ENCODE data around the gene AGPAT4.

The AGPAT4 gene

GRCh38 chr6:161281092-161281491 lies 7.2 kb upstream of the AGPAT4 start:
- no peak for DNase-seq (ENCODE audit: low spot score)

DNA sequence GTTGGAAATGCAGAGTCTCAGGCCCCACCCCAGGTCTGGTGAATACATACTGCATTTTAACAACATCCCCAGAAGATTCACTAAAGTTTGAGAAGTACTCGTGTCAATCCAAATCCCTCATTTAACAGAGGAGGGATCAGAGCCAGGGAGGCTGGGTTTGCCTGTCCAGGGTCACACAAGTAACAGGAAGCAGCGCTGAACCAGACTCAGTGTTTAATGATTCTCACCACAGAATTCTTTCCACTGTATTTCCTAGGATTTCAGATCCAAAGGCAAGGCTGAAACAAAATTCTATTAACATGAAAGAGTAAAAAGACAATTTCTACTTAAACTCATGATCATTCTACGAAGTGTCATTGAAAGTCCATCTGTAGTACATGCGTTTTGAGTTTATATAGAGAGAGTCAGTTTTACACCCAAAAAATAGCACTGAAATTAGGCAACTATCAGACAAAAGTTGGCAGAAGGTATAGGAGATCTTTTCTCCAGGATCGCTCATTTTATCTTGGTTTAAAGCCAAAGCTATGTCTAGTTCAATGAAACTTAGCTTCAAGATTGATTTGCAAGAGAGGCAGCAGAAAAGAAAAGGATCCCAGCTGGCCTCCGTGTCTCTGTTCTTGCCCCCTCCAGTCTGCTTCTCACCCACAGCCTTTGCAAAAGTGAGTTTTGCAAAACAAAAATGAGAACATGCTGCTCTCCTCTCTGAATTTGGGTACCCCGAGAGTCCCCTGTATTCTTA lies 6.0 kb upstream of the AGPAT4 start:
- DNase-seq (ENCODE audit: low spot score) = no peak

DNA sequence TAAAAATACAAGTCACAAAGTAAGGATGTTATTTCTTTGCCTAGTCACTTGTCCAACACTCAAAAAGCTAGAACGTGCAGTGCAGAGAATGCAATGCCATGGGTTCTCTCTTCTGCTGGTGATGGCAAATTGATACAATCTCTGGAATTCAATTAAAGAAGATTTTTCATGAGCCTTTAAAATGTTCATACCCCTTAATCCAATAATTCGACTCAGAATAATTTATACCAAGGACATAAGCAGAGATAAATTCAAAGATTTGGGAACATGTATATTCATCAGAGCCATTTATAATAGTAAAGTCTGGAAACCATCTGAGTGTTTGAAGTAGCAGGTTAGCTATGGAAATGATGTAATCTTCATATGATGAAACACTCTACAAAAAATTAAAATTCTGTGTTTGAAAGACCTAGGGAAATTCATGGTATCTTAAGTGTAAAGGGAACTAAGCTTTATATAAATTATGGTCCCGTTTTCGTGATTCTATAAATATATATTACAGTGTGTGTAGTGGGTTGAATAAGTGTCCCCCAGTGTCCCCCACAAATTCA lies 2.8 kb upstream of the AGPAT4 start:
- DNase-seq (ENCODE audit: low spot score) = no peak

DNA sequence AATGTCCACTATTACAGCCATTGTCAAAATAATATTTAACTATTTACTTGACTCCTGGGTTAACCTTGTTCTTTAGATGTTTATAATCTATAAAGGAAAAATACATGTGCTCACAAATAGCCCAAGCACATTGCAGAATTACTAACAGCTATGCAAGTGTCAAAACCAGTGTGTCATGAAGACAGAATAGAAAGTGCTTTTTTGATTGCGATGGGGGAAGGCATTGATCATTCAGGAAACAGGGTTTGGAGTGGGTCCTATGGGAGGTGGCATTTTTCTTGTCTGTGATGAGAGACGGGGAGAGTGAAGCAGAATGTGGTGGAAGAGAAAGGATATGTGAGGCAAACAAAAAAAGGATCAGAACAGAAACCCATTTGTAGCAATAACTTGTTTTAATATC lies 1.0 kb upstream of the AGPAT4 start:
- no peak for DNase-seq (ENCODE audit: low spot score)

- DNase-seq (ENCODE audit: low spot score) = no peak
Observed at GRCh38 chr6:161274488-161274858, 612 bp upstream of the AGPAT4 start.

DNA sequence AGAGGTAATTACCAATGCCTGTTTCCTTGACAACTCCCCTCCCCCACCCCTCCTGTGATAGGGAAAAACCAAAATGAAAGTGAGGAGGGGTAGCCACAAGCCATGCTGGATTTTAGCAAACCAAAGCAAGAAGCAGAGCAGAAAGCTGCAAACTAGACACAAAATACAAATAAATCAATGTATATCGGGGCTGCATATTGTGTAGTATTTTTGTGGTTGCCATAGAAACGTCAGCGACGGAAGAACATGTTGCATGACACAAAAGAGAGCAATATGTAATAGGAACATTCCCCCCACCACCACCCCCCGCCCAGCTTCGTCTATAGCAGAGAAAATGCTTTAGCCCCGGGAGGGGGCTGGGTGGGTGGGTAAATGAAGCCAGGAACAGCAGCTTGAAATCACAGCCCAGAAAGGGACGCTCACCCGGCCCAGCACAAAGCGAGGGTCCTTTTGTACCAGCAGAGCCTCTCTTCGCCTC lies 548 bp downstream of the AGPAT4 start:
- DNase-seq (ENCODE audit: low spot score) = peak; percentile 30

DNA sequence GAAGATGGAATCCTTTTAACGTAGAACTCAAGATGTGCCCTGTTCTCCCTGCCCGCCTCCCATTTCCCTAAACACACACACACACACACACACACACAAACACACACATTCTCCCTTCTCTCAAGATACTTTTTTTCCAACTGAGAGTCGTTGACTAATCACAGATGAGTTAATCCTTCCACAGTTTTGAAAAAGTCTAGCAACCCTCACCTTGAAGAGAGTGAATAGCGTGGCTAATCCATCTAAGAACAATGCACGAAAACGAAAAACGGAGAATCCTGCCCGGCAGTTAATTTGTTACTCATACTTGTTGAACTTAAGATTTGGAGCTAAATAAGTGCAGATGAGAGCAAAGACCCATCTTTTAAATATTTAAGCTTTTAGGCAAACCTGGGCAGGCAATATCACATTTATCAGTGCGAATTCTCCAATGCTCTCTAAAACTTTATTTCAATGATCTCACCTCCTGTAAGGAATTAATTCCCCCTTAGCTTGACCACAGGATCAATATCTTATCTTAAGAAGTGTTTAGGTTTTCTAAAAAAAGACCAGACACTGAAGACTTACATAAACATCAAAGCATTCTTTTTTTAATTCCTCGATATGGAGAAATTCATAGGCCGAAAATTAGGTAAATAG lies 1.1 kb downstream of the AGPAT4 start:
- DNase-seq (ENCODE audit: low spot score) = no peak

DNA sequence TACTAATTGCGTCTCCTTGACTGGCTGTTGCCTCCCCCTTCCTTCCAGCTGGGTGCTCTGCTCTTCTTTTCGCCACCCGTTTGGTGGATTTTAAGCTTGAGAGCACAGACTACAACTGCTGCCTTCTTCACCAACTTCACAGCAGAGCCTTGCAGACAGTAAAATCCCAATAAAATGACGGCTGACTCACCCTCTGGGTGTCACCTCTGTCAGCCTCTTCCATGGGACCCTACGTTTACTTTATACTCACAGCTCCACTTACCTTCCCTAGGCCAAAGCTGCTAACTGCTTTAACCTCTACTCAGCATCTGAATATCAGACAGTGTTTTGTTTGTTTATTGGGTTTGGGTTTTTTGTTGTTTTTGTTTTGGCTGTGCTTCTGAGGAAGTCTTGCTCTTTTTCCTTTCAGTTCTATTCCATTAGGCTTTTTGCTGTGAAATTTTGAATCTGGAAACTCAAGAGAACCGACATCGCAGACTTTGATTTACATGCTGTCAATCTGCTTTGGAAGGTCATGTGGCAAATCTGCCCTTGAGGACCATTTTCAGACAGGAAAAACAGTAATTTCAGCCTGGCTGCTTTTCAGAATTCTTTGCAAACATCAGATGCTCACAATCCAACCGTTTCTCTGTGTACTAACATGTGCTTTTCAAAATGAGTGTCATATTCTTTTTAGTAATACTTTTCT lies 2.4 kb downstream of the AGPAT4 start:
- no peak for DNase-seq (ENCODE audit: low spot score)

GRCh38 chr6:161270116-161270515 lies 3.7 kb downstream of the AGPAT4 start:
- no peak for DNase-seq (ENCODE audit: low spot score)

- DNase-seq (ENCODE audit: low spot score) = no peak
Observed at GRCh38 chr6:161269310-161269709, 4.6 kb downstream of the AGPAT4 start.

- DNase-seq (ENCODE audit: low spot score) = no peak
Observed at GRCh38 chr6:161268531-161269210, 5.2 kb downstream of the AGPAT4 start.

- DNase-seq (ENCODE audit: low spot score) = no peak
Observed at GRCh38 chr6:161266513-161267230, 7.2 kb downstream of the AGPAT4 start.

DNA sequence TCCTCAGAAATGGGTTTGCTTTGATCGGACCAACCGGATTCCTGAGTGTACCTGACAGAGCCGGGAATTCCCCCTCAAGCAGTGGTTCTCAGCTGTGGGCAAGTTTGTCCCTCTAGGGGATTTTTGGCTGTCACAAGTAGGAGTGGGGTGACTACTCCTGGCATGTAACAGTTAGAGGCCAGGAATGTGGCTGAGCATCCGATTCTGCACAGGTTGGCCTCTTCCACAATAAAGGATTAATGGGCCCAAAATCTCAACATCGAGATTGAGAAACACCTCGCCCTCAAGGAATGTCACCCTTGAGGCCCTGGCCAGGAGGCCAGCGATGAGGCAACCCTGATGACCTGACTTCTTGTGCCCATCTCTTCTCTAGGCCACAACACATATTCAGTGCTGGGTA lies 7.9 kb downstream of the AGPAT4 start:
- no peak for DNase-seq (ENCODE audit: low spot score)

- no peak for DNase-seq (ENCODE audit: low spot score)
Observed at GRCh38 chr6:161265554-161265953, 8.3 kb downstream of the AGPAT4 start.

GRCh38 chr6:161264181-161264580 lies 9.7 kb downstream of the AGPAT4 start:
- no peak for DNase-seq (ENCODE audit: low spot score)

- DNase-seq (ENCODE audit: low spot score) = no peak
Observed at GRCh38 chr6:161261816-161262215, 12.0 kb downstream of the AGPAT4 start.

- DNase-seq (ENCODE audit: low spot score) = no peak
Observed at GRCh38 chr6:161261325-161261724, 12.5 kb downstream of the AGPAT4 start.

- no peak for DNase-seq (ENCODE audit: low spot score)
Observed at GRCh38 chr6:161259302-161259701, 14.6 kb downstream of the AGPAT4 start.

GRCh38 chr6:161257793-161258457 lies 15.9 kb downstream of the AGPAT4 start:
- no peak for DNase-seq (ENCODE audit: low spot score)

DNA sequence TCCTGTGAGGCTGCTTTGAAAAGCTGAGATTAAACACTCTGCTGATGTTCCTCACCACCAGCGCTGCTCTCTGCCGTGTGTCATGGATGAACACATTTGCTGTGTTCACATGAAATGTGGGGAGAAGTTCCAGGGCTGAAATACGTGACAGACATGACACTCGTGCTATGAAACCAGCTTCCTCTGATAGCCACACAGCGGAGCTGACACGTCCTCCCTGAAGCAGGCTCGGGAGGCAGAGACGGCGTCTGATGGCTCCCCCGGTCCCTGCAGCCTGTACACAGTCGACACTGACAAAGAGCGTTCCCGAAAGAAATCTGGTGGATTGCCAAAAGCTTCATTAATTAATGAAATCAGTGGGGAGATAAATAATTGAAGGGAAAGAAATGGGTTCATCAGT lies 17.5 kb downstream of the AGPAT4 start:
- no peak for DNase-seq (ENCODE audit: low spot score)

GRCh38 chr6:161255518-161255917 lies 18.3 kb downstream of the AGPAT4 start:
- no peak for DNase-seq (ENCODE audit: low spot score)

Data from RKO (cell line).